CD4-positive, alpha-beta T cell (primary cell): ENCODE results near the gene NOC3L. TPM values are rescaled to one million over a fixed set of nuclear protein-coding genes. Genes with fewer than 3 reads are reported as not detected.
"Not testable (repeated sequence)": the region's sequence is repeated elsewhere in the genome, so short reads cannot be mapped to it uniquely, and the experiment has no call there.

Experiments used
- ATAC-seq: fragments of 200-7000 bp; cut with Tn5 transposase; one replicate; pipeline ENCODE4 v1.10.0; 2022; ENCODE audit warnings: mild to moderate bottlenecking; ENCODE audit not compliant: poor library complexity
- CTCF ChIA-PET: fragments of 350-600 bp; sonication (Branson Sonifier 250); formaldehyde crosslinking; loops from one replicate; lab custom pipeline; 2021; ENCODE audit warnings: antibody characterized with exemption, inconsistent platforms; lab: Charles Lee
- POLR2A ChIA-PET: fragments of 350-600 bp; sonication (Branson Sonifier 250); formaldehyde crosslinking; loops from one replicate; lab custom pipeline; 2021; ENCODE audit warnings: antibody characterized with exemption, inconsistent platforms; lab: Charles Lee
- DNase-seq, 14 experiments: peaks; one replicate each; pipeline ENCODE4 v3.0.0-alpha.2; 2013 to 2020; ENCODE audit warnings: mixed read lengths in 2 of 14
- H3K27ac ChIP-seq, 2 donors: one replicate each; pipeline versions ENCODE4 v1.5.1 to v1.7.0; 2013; ENCODE audit warnings: low read length in 2 of 2, low read depth in 1 of 2, mild to moderate bottlenecking in 1 of 2
- H3K27me3 ChIP-seq, 2 experiments: 1 replicate in 1 of 2; 2 replicates in 1 of 2; pipeline versions ENCODE4 v1.6.1 to v1.7.0; 2013; ENCODE audit warnings: low read length in 2 of 2, control low read depth in 1 of 2, mild to moderate bottlenecking in 1 of 2, moderate library complexity in 1 of 2; ENCODE audit not compliant: insufficient read depth in 2 of 2, control insufficient read depth in 1 of 2
- H3K36me3 ChIP-seq: one replicate; pipeline ENCODE4 v1.6.1; 2013; ENCODE audit warnings: low read length, control low read depth; ENCODE audit not compliant: insufficient read depth
- H3K4me1 ChIP-seq: one replicate; pipeline ENCODE4 v1.6.1; 2013; ENCODE audit warnings: low read length, control low read depth; ENCODE audit not compliant: insufficient read depth
- H3K4me3 ChIP-seq: one replicate; pipeline ENCODE4 v1.5.1; 2013; ENCODE audit warnings: mild to moderate bottlenecking, low read length, moderate library complexity
- H3K9me3 ChIP-seq, 2 experiments: 1 replicate in 1 of 2; 2 replicates in 1 of 2; pipeline versions ENCODE4 v1.6.1 to v1.7.0; 2013; ENCODE audit warnings: low read length in 2 of 2, mild to moderate bottlenecking in 2 of 2, control low read depth in 1 of 2, moderate library complexity in 1 of 2; ENCODE audit not compliant: control insufficient read depth in 1 of 2, insufficient read depth in 1 of 2
- H3K27ac Mint-ChIP-seq: one replicate; pipeline ENCODE4 v1.8.0; 2020; ENCODE audit warnings: mixed read lengths
- H3K27me3 Mint-ChIP-seq: one replicate; pipeline ENCODE4 v1.8.0; 2021; ENCODE audit warnings: mixed read lengths
- H3K36me3 Mint-ChIP-seq: one replicate; pipeline ENCODE4 v1.8.0; 2021; ENCODE audit warnings: low read depth, mixed read lengths
- H3K4me1 Mint-ChIP-seq: one replicate; pipeline ENCODE4 v1.8.0; 2021; ENCODE audit warnings: low read depth, mixed read lengths
- H3K4me3 Mint-ChIP-seq: one replicate; pipeline ENCODE4 v1.8.0; 2020; ENCODE audit warnings: mild to moderate bottlenecking, mixed read lengths
- H3K9me3 Mint-ChIP-seq: one replicate; pipeline ENCODE4 v1.8.0; 2020; ENCODE audit warnings: mixed read lengths
- CTCF ChIP-seq: fragments of 200-600 bp; IDR thresholded peaks from one replicate; pipeline ENCODE4 v1.8.0; 2022; ENCODE audit warnings: antibody characterized with exemption, mild to moderate bottlenecking
- intact Hi-C, 2 experiments: fragments of 100-400 bp; cut with DNase I in 1 of 2; cut with micrococcal nuclease in 1 of 2; formaldehyde crosslinking; loops; one replicate each; pipeline versions ENCODE4 v1.15.1 to v1.9.0; 2023 to 2025; cut with DNase I, micrococcal nuclease
- total RNA-seq, 174 experiments: library from RNA in 2 of 174; stranded (reverse) in 2 of 174; gene quantifications; one replicate each; pipeline ENCODE4 v1.2.3 and lab custom pipeline; 2021 to 2026

The NOC3L gene
- total RNA-seq, 2 experiments from 2014 or later, result 7.1 to 8.0 TPM

DNA sequence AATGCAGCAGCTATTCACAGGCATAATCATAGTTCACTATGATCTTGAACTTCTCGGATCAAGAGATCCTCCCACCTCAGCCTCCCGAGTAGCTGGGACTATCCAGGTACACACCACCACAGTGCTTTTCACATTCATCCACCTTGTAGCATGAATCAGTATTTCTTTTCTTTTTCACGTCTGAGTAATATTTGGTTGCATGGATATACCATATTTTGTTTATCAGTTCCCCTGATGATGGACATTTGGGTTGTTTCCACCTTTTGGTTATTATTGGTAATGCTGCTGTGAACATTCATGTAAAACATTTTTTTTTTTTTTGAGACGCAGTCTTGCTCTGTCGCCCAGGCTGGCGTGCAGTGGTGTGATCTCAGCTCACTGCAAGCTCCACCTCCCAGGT is 36.0 kb upstream of the NOC3L start:
- no peak overlapping the region for H3K27ac ChIP-seq
- no peak overlapping the region for H3K27ac Mint-ChIP-seq
- H3K4me1 Mint-ChIP-seq, result peaks cover 4% of the 10 kb centered on the region
- H3K27me3 Mint-ChIP-seq, result peaks cover 43% of the 10 kb centered on the region
- intact Hi-C loops, result no loop called here
- H3K36me3 Mint-ChIP-seq, result no peaks in the 10 kb centered on the region
- no peak overlapping the region for H3K4me3 ChIP-seq
- ATAC-seq, result no peak
- H3K4me1 ChIP-seq, result peaks cover 11% of the 10 kb centered on the region
- H3K9me3 Mint-ChIP-seq, result no peaks in the 10 kb centered on the region
- no peak overlapping the region for H3K4me3 Mint-ChIP-seq
- H3K9me3 ChIP-seq, result peaks cover 0 to 12% of the 10 kb centered on the region in 2 experiments
- no peak for DNase-seq
- TF ChIP-seq CTCF, result no peak
- H3K36me3 ChIP-seq, result no peaks in the 10 kb centered on the region
- H3K27me3 ChIP-seq, result peaks cover 14 to 22% of the 10 kb centered on the region in 2 experiments
- CTCF ChIA-PET, result no interaction called here
- POLR2A ChIA-PET, result no interaction called here

DNA sequence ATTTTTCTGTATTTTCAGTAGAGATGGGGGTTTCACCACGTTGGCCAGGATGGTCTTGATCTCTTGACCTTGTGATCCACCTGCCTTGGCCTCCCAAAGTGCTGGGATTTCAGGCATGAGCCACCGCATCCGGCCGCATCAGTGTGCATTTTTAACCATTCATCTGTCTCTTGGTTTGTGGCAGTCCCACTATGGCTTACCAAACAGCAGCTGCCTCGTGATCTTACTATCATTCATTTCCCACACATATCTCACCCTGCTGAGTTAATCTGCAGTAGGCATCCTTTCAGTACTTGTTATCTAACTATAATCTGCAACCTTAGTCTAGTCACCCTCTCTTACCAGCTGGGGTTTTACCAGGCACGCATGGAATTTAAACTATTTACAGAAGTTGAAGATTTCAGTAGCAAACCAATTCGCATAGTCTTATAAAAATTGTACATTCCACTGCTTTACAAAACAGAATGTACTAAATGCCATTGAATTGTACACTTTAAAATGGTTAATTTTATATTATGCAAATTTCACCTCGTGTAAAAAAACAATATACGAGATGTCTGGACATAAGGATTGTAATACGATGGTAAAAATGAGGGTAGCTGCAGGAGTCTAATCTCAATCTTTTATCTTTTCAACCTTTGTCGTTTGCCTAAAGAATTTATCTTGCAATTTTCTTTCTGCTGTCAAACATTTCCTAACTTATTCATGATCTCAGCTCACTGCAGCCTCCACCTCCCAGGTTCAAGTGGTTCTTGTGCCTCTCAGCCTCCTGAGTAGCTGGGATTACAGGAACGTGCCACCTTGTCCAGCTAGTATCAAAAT is 35.0 kb upstream of the NOC3L start:
- no peaks in the 10 kb centered on the region for H3K4me1 Mint-ChIP-seq
- no peak overlapping the region for H3K27ac ChIP-seq
- peaks cover 0 to 12% of the 10 kb centered on the region in 2 experiments for H3K9me3 ChIP-seq
- H3K4me1 ChIP-seq, result peaks cover 6% of the 10 kb centered on the region
- POLR2A ChIA-PET, result no interaction called here
- H3K27me3 Mint-ChIP-seq, result peaks cover 40% of the 10 kb centered on the region
- no peak for TF ChIP-seq CTCF
- no peaks in the 10 kb centered on the region for H3K36me3 Mint-ChIP-seq
- no peak overlapping the region for H3K4me3 Mint-ChIP-seq
- H3K9me3 Mint-ChIP-seq, result no peaks in the 10 kb centered on the region
- DNase-seq (no peak), ATAC-seq (no peak)
- no peak overlapping the region for H3K4me3 ChIP-seq
- peaks cover 9 to 15% of the 10 kb centered on the region in 2 experiments for H3K27me3 ChIP-seq
- CTCF ChIA-PET, result no interaction called here
- no peaks in the 10 kb centered on the region for H3K36me3 ChIP-seq
- intact Hi-C loops, result no loop called here
- H3K27ac Mint-ChIP-seq, result no peak overlapping the region

DNA sequence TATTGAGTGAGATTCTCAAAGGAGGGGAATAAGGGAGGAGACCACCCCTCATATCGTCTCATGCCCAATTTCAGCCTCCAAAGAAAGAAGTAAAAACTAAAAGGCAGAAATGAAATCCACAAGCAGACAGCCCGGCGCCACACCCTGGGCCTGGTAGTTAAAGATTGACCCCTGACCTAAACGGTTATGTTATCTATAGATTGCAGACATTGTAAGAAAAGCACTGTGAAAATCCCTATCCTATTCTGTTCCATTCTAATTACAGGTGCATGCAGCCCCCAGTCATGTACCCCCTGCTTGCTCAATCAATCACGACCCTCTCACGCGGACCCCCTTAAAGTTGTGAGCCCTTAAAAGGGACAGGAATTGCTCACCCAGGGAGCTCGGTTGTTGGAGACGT is 29.4 kb upstream of the NOC3L start:
- CTCF ChIA-PET, H3K27ac Mint-ChIP-seq, H3K36me3 Mint-ChIP-seq: not testable (repeated sequence)

DNA sequence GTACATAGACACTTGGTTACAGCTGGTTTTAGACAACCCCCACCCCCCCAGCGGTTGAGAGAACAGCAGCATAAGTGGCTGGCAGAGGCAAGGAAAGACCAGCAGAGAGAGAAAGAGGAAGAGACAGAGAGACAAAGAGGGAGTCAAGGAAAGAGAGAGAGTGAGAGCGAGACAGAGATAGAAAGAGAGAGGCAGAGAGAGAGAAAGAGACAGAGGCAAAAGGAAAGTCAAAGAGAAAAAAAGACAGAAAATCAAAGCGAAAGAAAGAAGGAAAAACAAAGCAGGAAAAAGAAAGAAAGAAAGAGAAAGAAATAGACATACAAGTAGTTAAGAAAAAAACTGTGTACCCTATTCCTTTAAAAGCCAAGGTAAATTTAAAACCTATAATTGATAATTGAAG is 23.0 kb upstream of the NOC3L start:
- POLR2A ChIA-PET, H3K27ac Mint-ChIP-seq, H3K36me3 Mint-ChIP-seq, ATAC-seq, H3K36me3 ChIP-seq, H3K27ac ChIP-seq, DNase-seq, H3K27me3 ChIP-seq, H3K9me3 Mint-ChIP-seq, H3K4me3 Mint-ChIP-seq, H3K4me3 ChIP-seq, intact Hi-C loops, H3K27me3 Mint-ChIP-seq, CTCF ChIA-PET, H3K9me3 ChIP-seq, H3K4me1 Mint-ChIP-seq, H3K4me1 ChIP-seq: not testable (repeated sequence)

More for the DNA sequence above, 29.4 kb upstream of the NOC3L start:
- intact Hi-C loops, ATAC-seq, H3K4me1 Mint-ChIP-seq, H3K4me1 ChIP-seq, H3K27me3 ChIP-seq, H3K4me3 ChIP-seq, H3K27ac ChIP-seq, H3K9me3 ChIP-seq, H3K36me3 ChIP-seq, POLR2A ChIA-PET, H3K27me3 Mint-ChIP-seq, H3K4me3 Mint-ChIP-seq, H3K9me3 Mint-ChIP-seq, DNase-seq: not testable (repeated sequence)
